Liver (tissue), 9 donors: Measurements from ENCODE around the gene RCAN2. TPM values are rescaled to one million over a fixed set of nuclear protein-coding genes. Genes with fewer than 3 reads are reported as not detected.
A peak's percentile ranks its signal among the peaks of the same experiment; 100 is the strongest.

Experiments
- DNase-seq: peaks from one replicate; pipeline ENCODE4 v3.0.0-alpha.2; 2017; ENCODE audit warnings: low spot score
- H3K27ac ChIP-seq, 2 donors: one replicate each; pipeline ENCODE4 v1.7.0; 2013; ENCODE audit warnings: inconsistent platforms in 2 of 2, low read length in 2 of 2, control low read depth in 1 of 2, low read depth in 1 of 2, mild to moderate bottlenecking in 1 of 2
- H3K27me3 ChIP-seq, 4 donors: one replicate each; pipeline versions ENCODE4 v1.6.1 to v1.7.0; 2013; ENCODE audit warnings: low read length in 3 of 4, inconsistent platforms in 1 of 4, mild to moderate bottlenecking in 1 of 4, moderate library complexity in 1 of 4; ENCODE audit not compliant: control insufficient read depth in 4 of 4, insufficient read depth in 4 of 4
- H3K36me3 ChIP-seq, 4 donors: one replicate each; pipeline versions ENCODE4 v1.6.1 to v1.7.0; 2013; ENCODE audit warnings: low read length in 3 of 4, mild to moderate bottlenecking in 3 of 4, low read depth in 1 of 4, moderate library complexity in 1 of 4; ENCODE audit not compliant: control insufficient read depth in 4 of 4, insufficient read depth in 3 of 4
- H3K4me1 ChIP-seq, 4 donors: one replicate each; pipeline versions ENCODE4 v1.6.1 to v1.7.0; 2013; ENCODE audit warnings: low read length in 3 of 4, mild to moderate bottlenecking in 3 of 4, moderate library complexity in 1 of 4; ENCODE audit not compliant: control insufficient read depth in 4 of 4, insufficient read depth in 4 of 4
- H3K4me3 ChIP-seq, 3 donors: one replicate each; pipeline versions ENCODE4 v1.6.1 to v1.7.0; 2013; ENCODE audit warnings: low read length in 3 of 3, control low read depth in 1 of 3, low read depth in 1 of 3, mild to moderate bottlenecking in 1 of 3
- H3K9ac ChIP-seq, 2 donors: one replicate each; pipeline ENCODE4 v1.7.0; 2013; ENCODE audit warnings: low read length in 2 of 2, mild to moderate bottlenecking in 2 of 2, moderate library complexity in 2 of 2, control low read depth in 1 of 2, low read depth in 1 of 2
- H3K9me3 ChIP-seq, 4 donors: one replicate each; pipeline versions ENCODE4 v1.6.1 to v1.7.0; 2013; ENCODE audit warnings: low read length in 3 of 4; ENCODE audit not compliant: control insufficient read depth in 4 of 4
- EGR1 ChIP-seq, 2 donors: IDR thresholded peaks; 2 replicates each; pipeline ENCODE4 v1.6.1; 2016 to 2018; ENCODE audit warnings: antibody characterized with exemption in 2 of 2, low read depth in 2 of 2
- FOXA1 ChIP-seq: IDR thresholded peaks from 2 replicates; pipeline ENCODE4 v1.6.1; 2016; ENCODE audit warnings: antibody characterized with exemption
- FOXA2 ChIP-seq: IDR thresholded peaks from 2 replicates; pipeline ENCODE4 v1.6.1; 2016; ENCODE audit warnings: antibody characterized with exemption
- GABPA ChIP-seq, 2 donors: IDR thresholded peaks in 1 of 2; conservative IDR thresholded peaks in 1 of 2; 2 replicates each; pipeline ENCODE4 v1.6.1; 2016; ENCODE audit warnings: antibody characterized with exemption in 2 of 2, mild to moderate bottlenecking in 1 of 2, moderate library complexity in 1 of 2
- HNF4A ChIP-seq, 2 donors: conservative IDR thresholded peaks; 2 replicates each; pipeline ENCODE4 v1.6.1; 2016; ENCODE audit warnings: antibody characterized with exemption in 2 of 2, mild to moderate bottlenecking in 2 of 2
- HNF4G ChIP-seq: IDR thresholded peaks from 2 replicates; pipeline ENCODE4 v1.6.1; 2016; ENCODE audit warnings: antibody characterized with exemption
- JUND ChIP-seq, 2 donors: IDR thresholded peaks; 2 replicates each; pipeline ENCODE4 v1.6.1; 2016; ENCODE audit warnings: antibody characterized with exemption in 2 of 2
- NR2F2 ChIP-seq: IDR thresholded peaks from 2 replicates; pipeline ENCODE4 v1.6.1; 2016; ENCODE audit warnings: antibody characterized with exemption
- RAD21 ChIP-seq, 2 donors: IDR thresholded peaks; 2 replicates each; pipeline ENCODE4 v1.6.1; 2016; ENCODE audit warnings: antibody characterized with exemption in 2 of 2, mild to moderate bottlenecking in 2 of 2
- RXRA ChIP-seq, 2 donors: IDR thresholded peaks; 2 replicates each; pipeline ENCODE4 v1.6.1; 2017 to 2018; ENCODE audit warnings: antibody characterized with exemption in 2 of 2, mild to moderate bottlenecking in 1 of 2
- SP1 ChIP-seq: IDR thresholded peaks from 2 replicates; pipeline ENCODE4 v1.6.1; 2018; ENCODE audit warnings: antibody characterized with exemption, mild to moderate bottlenecking
- TAF1 ChIP-seq: conservative IDR thresholded peaks from 2 replicates; pipeline ENCODE4 v1.6.1; 2016; ENCODE audit warnings: antibody characterized with exemption, mild to moderate bottlenecking
- YY1 ChIP-seq: IDR thresholded peaks from 2 replicates; pipeline ENCODE4 v1.6.1; 2016; ENCODE audit warnings: antibody characterized with exemption, mild to moderate bottlenecking
- WGBS: extraction: QIAGEN DNeasy Blood & Tissue Kit; methylation state at CpG from one replicate; pipeline ENCODE4 v1.1.7; 2013; 5-methylcytosine and 5-hydroxymethylcytosine counted together
- polyA plus RNA-seq, 2 donors: library from polyadenylated mRNA; stranded (reverse) in 1 of 2; unstranded in 1 of 2; fragments of 200-250 nt in 1 of 2; fragments of >200 nt in 1 of 2; fragmentation: Nextera tagmentation in 1 of 2; extraction: Ambion mirVana in 1 of 2; gene quantifications; one replicate each; pipeline versions ENCODE4 v1.2.1 to v1.2.3, GENCODE V29; 2013 to 2015
- total RNA-seq, 2 donors: library from RNA; depleted of rRNA; stranded (reverse); fragments of >200 nt; gene quantifications; one replicate each; pipeline ENCODE4 v1.2.3, GENCODE V29; 2014
- TF ChIP-seq, protein P1 (sequence below): fragments of 150-350 bp; IDR thresholded peaks from 2 replicates; pipeline ENCODE4 v1.5.1; 2017; ENCODE audit warnings: improper control_type of control experiment, low read depth, low read length; ENCODE audit not compliant: missing input control
- TF ChIP-seq, protein P2 (sequence below): IDR thresholded peaks from 2 replicates; pipeline ENCODE4 v1.6.1; 2016; ENCODE audit warnings: antibody characterized with exemption
- TF ChIP-seq, protein P3 (sequence below): IDR thresholded peaks from 2 replicates; pipeline ENCODE4 v1.6.1; 2016; ENCODE audit warnings: antibody characterized with exemption, mild to moderate bottlenecking
- TF ChIP-seq, protein P4 (sequence below): IDR thresholded peaks from 2 replicates; pipeline ENCODE4 v1.6.1; 2016; ENCODE audit warnings: antibody characterized with exemption
- TF ChIP-seq, protein P5 (sequence below): IDR thresholded peaks from 2 replicates; pipeline ENCODE4 v1.6.1; 2016; ENCODE audit warnings: antibody characterized with exemption
- donor health status: healthy.
- donor health status: healthy.
- donor health status: healthy.
- donor health status: healthy.
- donor health status: healthy.

RCAN2 gene
- total and polyA plus RNA-seq, 4 donors = 0.19 to 8.2 (median 2.4) TPM

DNA sequence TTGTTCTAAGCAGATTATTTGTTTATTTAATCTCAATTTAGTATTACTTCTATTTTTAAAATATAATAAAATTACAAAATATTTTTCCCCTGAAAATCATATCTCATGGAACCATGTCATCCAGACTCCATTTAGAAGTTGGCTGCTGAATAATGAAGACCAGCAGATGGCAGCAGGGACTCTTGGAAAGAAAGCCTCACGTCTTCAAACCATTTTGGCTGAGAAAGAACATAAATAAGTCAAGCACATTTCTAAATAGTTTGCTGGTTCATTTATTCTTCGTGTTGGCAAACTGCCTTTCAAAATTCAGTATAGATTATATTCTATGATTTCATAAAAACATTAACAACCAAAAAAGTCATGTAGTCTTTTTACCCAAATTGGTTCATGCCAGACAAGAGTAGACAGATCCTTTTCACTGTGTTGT is 71.7 kb downstream of the RCAN2 start:
- no peak overlapping the region for H3K9ac ChIP-seq
- TF ChIP-seq FOXA1 (no peak), RAD21 (IDR thresholded peaks at IDR 0.05) (peak; percentile 94 to 95), SP1 (no peak), NR2F2 (no peak)
- TF ChIP-seq, protein P1, sequence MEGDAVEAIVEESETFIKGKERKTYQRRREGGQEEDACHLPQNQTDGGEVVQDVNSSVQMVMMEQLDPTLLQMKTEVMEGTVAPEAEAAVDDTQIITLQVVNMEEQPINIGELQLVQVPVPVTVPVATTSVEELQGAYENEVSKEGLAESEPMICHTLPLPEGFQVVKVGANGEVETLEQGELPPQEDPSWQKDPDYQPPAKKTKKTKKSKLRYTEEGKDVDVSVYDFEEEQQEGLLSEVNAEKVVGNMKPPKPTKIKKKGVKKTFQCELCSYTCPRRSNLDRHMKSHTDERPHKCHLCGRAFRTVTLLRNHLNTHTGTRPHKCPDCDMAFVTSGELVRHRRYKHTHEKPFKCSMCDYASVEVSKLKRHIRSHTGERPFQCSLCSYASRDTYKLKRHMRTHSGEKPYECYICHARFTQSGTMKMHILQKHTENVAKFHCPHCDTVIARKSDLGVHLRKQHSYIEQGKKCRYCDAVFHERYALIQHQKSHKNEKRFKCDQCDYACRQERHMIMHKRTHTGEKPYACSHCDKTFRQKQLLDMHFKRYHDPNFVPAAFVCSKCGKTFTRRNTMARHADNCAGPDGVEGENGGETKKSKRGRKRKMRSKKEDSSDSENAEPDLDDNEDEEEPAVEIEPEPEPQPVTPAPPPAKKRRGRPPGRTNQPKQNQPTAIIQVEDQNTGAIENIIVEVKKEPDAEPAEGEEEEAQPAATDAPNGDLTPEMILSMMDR = peak; percentile 81
- DNase-seq = no peak
- H3K27ac ChIP-seq = no peak overlapping the region
- H3K36me3 ChIP-seq = peaks cover 0 to 1% (median 0%) of the 10 kb centered on the region in 4 donors
- no peaks in the 10 kb centered on the region for H3K9me3 ChIP-seq
- no peak overlapping the region for H3K4me3 ChIP-seq
- H3K27me3 ChIP-seq = no peaks in the 10 kb centered on the region
- no peaks in the 10 kb centered on the region for H3K4me1 ChIP-seq
- WGBS = 1% methylated on average over 2 of the region's 2 CpGs

DNA sequence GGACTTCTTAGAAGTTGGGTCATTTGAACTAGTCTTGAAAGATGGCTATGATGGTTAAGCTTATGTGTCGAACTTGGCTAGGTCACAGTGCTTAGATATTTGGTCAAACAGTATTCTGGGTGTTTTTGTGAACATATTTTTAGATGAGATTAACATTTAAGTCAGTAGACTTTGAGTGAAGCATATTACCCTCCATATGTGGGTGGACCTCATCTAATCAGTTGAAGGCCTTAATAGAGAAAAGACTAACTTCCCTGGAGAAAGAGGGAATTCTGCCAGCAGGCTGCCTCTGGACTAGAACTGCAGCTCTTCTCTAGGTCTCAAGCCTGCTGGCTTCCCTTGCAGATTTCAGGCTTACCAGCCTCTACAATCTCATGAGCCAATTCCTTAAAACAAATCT is 76.9 kb downstream of the RCAN2 start:
- no peaks in the 10 kb centered on the region for H3K27me3 ChIP-seq
- no peak for DNase-seq
- H3K9me3 ChIP-seq = no peaks in the 10 kb centered on the region
- no peaks in the 10 kb centered on the region for H3K4me1 ChIP-seq
- 49% methylated on average over 1 of the region's 1 CpG for WGBS
- no peak overlapping the region for H3K27ac ChIP-seq
- H3K36me3 ChIP-seq = no peaks in the 10 kb centered on the region
- H3K9ac ChIP-seq = no peak overlapping the region
- no peak overlapping the region for H3K4me3 ChIP-seq
- TF ChIP-seq FOXA2 (no peak), JUND (IDR thresholded peaks at IDR 0.05) (no peak), HNF4G (no peak), RXRA (IDR thresholded peaks at IDR 0.05) (no peak), HNF4A (conservative IDR thresholded peaks at IDR 0.05) (no peak), NR2F2 (no peak), RAD21 (IDR thresholded peaks at IDR 0.05) (no peak), FOXA1 (no peak), YY1 (no peak), GABPA (IDR thresholded peaks at IDR 0.05 in 1 of 2, conservative IDR thresholded peaks at IDR 0.05 in 1 of 2) (no peak), SP1 (no peak), EGR1 (IDR thresholded peaks at IDR 0.05; ENCODE audit: low read depth in 2 of 2) (no peak), TAF1 (no peak)
- TF ChIP-seq, protein P2, sequence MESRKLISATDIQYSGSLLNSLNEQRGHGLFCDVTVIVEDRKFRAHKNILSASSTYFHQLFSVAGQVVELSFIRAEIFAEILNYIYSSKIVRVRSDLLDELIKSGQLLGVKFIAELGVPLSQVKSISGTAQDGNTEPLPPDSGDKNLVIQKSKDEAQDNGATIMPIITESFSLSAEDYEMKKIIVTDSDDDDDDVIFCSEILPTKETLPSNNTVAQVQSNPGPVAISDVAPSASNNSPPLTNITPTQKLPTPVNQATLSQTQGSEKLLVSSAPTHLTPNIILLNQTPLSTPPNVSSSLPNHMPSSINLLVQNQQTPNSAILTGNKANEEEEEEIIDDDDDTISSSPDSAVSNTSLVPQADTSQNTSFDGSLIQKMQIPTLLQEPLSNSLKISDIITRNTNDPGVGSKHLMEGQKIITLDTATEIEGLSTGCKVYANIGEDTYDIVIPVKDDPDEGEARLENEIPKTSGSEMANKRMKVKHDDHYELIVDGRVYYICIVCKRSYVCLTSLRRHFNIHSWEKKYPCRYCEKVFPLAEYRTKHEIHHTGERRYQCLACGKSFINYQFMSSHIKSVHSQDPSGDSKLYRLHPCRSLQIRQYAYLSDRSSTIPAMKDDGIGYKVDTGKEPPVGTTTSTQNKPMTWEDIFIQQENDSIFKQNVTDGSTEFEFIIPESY = no peak
- TF ChIP-seq, protein P3, sequence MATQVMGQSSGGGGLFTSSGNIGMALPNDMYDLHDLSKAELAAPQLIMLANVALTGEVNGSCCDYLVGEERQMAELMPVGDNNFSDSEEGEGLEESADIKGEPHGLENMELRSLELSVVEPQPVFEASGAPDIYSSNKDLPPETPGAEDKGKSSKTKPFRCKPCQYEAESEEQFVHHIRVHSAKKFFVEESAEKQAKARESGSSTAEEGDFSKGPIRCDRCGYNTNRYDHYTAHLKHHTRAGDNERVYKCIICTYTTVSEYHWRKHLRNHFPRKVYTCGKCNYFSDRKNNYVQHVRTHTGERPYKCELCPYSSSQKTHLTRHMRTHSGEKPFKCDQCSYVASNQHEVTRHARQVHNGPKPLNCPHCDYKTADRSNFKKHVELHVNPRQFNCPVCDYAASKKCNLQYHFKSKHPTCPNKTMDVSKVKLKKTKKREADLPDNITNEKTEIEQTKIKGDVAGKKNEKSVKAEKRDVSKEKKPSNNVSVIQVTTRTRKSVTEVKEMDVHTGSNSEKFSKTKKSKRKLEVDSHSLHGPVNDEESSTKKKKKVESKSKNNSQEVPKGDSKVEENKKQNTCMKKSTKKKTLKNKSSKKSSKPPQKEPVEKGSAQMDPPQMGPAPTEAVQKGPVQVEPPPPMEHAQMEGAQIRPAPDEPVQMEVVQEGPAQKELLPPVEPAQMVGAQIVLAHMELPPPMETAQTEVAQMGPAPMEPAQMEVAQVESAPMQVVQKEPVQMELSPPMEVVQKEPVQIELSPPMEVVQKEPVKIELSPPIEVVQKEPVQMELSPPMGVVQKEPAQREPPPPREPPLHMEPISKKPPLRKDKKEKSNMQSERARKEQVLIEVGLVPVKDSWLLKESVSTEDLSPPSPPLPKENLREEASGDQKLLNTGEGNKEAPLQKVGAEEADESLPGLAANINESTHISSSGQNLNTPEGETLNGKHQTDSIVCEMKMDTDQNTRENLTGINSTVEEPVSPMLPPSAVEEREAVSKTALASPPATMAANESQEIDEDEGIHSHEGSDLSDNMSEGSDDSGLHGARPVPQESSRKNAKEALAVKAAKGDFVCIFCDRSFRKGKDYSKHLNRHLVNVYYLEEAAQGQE = no peak
- TF ChIP-seq, protein P4, sequence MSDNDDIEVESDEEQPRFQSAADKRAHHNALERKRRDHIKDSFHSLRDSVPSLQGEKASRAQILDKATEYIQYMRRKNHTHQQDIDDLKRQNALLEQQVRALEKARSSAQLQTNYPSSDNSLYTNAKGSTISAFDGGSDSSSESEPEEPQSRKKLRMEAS = no peak
- TF ChIP-seq, protein P5, sequence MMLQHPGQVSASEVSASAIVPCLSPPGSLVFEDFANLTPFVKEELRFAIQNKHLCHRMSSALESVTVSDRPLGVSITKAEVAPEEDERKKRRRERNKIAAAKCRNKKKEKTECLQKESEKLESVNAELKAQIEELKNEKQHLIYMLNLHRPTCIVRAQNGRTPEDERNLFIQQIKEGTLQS = no peak
- TF ChIP-seq, protein P1 = no peak
